NOMO-1 treated with dmso at 0.1 percent for 144 hours (cell line): ENCODE measurements around the gene MAP3K8.
"Not testable (repeated sequence)": the region's sequence is repeated elsewhere in the genome, so short reads cannot be mapped to it uniquely, and the experiment has no call there.

Experiments
- DNase-seq: peaks from one replicate; lab custom pipeline; 2025; ENCODE audit not compliant: unreplicated experiment; lab: John Stamatoyannopoulos, UW

MAP3K8 gene

DNA sequence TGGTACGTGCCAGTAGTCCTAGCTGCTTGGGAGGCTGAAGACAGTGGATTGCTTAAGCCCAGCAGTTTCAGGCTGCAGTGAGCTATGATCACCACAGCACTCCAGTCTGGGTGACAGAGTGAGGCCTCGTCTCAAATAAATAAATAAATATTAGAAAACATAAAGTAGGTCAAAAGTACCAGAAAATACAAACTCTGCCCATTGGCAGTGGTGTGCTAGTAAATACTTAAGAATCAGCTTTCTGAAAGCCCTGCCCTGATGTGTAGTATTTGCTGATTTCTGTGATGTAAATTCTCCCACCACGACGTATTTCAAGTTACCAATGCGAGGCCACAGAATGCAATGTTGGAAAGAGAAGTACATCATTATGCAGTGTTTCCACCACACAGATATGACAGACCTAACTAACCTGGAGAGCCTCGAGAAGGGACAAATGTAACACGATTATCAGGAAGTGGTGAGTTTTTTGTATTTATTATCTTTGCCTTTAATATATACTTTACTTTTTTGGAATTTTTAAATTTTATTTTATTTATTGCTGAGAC is 11.8 kb upstream of the MAP3K8 start:
- DNase-seq, result no peak

DNA sequence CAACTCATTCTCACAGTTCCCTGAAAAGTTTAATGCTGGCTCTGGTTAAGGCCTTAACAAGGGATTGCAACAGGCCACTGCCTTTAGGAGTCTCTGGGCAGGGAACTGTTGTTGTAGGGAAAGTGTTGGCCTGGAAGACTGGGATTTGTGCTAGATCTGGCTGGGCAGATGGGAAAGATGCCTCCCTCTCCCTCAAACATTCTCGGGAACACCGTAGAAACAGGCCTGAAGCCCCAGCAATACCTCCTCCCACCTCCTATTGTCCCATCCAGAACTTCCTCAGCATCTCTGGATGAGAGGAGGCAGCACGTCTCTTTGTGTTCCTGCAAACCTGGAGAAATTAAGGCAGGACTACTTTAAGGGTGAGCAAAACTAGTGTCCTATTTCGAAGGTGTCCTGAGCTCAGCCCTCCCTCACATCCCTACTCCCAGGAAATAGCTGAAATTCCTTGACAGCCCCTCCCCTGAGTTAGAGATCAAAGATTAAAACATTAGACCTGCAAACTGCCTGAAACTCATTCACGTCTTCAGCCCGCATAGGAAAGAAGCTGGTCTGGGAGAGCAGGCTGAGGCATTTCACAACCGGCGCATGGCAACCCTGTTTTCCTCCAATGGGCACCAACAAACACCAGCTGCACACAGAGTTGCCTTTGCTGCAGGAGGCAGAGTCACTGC is 10.9 kb upstream of the MAP3K8 start:
- peak; percentile 35 for DNase-seq

DNA sequence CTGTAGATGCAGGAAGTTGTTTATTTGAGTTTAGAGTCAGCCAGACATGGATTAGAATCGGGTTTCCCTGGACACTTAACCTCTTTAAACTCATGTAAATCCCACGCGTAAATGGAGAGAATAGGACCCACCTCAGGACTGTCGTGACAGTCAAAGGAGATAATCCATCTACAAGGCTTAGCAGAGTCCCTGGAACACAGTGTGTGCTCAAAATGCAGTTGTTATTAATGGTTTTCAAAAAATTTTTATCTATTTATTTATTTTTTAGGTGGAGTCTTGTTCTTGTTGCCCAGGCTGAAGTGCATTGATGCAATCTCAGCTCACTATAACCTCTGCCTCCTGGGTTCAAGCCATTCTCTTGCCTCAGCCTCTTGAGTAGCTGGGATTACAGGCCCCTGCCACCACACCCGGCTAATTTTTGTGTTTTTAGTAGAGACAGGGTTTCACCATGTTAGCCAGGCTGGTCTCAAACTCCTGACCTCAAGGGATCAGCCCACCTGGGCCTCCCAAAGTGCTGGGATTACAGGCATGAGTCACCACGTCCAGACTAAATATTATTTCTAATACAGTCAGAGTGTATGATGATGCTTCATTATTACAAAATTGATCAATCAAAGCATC is 10.2 kb upstream of the MAP3K8 start:
- not testable (repeated sequence) for DNase-seq

DNA sequence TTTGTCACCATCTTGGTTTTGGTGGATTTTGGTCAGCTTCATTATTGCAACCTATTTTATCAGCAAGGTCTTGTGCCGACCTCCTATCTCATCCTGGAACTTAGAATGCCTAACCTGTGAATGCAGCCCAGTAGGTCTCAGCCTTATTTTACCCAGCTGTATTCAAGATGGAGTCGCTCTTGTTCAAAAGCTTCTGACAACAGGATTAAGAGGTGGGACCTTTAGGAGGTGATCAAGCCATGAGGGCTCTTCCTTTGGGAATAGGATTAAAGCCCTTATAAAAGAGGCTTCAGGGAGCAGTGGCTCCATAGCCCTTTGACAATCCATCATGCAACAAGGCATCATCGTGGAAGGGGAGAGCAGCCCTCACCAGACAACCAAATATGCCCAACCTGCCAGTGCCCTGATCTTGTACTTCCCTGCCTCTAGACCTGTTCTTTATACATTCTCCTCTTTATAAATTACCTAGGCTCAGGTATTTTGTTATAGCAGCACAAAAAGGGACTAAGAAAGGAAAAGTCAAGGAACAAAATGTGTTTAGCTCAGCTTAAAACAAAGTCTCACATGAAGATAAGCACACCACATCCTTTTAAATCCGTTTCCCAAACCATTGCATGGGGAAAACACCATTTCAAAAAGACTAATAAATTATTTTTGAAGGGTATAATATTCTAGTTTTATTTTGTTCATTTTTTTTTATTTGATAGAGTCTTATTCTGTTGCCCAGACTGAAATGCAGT is 8.5 kb upstream of the MAP3K8 start:
- DNase-seq, result no peak

DNA sequence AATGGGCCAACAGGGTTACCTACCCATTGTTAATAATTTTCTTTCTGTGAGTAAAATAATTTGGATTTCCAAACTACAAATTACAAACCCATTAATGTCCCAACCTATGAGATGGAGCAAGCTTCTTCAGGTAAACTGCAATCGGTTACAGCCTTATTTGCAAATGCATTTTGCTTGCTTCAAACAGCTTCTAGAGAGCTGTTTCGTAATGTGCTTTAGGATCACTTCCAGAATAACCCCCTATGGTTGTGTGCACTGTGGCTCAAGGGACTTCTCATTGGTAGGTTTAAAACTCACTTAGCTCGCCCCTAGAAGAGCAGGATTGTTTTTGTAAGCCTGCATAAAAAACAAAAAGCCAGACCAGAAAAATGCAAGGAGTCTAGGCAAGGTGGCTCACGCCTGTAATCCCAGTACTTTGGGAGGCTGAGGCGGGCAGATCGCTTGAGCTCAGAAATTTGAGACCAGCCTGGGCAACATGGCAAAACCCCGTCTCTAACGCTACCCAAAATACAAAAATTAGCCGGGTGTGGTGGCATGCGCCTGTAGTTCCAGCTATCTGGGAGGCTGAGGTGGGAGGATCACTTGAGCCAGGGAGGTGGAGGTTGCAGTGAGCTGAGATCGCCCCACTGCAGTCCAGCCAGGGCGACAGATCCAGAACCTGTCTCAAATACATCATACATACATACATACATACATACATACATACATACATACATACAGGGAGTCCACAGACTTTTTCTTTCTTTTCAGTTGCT is 3.3 kb upstream of the MAP3K8 start:
- peak; percentile 47 for DNase-seq

DNA sequence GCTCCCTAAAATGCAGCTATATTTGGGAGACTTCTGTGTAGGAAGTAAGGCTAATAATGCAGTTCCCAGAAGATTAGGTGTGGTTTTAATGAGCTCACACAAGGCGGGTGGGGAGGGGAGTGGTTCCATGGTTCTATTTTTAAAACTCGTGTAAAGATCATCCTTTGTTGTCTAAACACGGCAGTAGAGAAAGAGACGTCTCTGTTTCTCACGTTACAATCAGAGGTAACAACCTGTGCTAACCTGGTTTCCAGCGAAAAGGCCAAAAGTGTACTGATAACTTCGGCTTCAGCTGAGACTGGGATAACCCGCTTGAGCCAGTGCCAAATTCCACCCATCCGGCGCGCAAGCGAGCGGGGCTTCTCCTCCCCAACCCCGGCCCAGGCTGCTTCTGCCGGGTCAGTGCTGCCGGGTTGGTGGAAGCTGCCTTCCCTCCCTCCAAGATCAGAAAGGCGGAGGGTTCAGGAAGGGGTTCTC is 2.5 kb upstream of the MAP3K8 start:
- DNase-seq, result no peak

DNA sequence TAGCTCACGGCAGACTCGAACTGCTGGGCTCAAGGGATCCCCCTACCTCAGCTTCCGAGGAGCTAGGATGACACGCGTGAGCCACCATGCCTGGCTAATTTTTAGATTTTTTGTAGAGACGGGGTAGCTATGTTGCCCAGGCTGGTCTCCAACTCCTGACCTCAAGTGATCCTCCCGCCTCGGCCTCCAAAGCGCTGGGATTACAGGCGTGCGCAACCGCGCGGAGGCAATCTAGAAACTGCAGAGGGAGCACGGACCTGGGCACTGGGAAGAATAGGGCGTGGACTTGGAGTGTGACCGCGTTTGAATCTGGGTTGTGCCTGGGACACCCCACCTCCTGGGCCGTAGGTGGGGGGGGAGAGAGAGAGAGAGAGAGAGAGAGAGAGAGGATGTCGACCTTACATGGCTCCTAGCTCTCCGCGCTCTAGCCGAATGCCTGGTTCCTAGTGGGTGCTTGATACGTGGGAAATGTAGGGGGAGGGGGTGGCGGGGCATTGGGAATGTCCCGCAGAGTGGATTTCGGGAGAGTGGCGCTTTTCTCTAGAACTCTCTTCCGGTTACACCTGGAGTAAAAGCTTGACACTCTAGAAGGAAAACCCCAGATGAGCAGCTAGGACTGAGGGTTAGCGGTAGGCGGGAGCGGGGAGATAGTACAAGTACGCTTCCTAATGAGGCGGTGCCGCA is 1.2 kb upstream of the MAP3K8 start:
- no peak for DNase-seq

DNA sequence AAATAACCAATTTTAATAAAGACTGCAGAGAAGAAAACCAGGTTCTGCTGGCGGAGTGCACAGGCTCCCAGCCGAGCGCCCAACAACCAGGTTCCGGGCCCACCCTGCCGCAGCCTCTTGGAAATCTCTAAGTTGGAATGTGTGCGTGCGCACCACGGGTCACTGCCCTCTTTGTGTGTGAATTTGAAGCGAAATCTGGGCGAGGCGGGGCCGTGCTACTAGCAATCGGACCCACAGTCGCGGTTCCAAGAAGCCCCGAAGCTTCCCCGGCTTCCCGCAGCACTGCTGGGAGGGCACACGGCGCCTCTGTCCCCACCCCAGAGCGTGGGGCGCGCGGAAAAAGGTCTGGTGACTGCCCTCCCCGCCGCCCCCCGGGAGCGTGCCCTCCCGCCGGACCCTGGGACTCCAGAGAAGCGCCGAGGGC is 666 bp upstream of the MAP3K8 start:
- no peak for DNase-seq

DNA sequence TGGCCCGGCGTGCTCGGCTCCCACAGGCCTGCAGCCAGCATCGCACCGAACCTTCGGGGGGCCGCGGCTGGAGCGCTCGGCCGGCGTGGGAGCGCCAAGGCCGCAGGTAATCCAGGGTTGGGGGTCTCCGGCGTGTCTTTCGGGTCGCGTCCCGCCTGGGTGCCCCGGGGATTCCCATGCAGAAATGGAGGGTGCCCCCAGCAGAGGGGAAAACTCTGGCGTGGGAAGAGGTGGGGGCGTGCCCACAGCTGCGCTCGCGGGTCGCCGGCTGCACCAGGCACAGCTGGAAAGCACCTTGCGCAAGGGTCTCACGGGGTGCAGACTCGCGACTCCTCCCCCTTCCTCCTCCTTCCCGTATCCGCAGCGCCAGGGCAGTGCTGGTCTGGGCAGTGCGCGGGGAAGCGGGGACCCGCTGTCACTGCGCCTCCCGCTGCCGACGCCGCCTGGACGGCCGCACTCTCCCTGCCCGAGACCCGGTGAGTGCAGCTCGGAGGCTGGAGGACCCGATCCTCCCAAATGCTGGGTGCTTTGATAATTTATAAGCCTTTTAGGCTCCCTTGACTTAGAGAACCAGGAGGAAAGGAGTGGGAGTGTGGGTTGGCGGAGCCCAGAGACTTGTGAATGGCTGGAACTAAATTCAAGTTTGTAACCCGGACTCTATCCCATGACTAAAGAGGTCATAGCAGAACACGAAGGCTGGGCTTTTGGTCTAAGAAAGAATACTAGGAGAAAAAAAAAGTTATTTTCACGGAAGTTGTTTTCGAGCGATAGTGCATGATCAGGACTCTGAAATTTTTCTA is 489 bp downstream of the MAP3K8 start:
- DNase-seq, result peak; percentile 87

DNA sequence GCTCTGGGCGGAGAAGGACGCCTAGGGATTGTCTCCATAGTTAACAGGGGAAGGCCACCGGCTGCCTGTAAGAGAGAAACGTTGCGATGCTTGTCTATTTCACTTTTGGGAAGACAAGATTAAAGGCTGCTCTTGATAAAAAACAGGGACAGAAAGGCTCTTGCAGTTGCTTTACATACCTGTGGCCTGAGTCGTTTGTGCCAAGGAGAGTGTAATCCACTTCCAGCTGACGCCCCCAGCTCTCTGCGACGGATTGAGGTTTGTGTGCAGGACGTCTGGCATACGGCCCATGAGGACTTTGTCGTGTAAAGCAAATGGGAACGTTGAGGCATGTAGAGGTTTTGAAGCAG is 1.1 kb downstream of the MAP3K8 start:
- no peak for DNase-seq

DNA sequence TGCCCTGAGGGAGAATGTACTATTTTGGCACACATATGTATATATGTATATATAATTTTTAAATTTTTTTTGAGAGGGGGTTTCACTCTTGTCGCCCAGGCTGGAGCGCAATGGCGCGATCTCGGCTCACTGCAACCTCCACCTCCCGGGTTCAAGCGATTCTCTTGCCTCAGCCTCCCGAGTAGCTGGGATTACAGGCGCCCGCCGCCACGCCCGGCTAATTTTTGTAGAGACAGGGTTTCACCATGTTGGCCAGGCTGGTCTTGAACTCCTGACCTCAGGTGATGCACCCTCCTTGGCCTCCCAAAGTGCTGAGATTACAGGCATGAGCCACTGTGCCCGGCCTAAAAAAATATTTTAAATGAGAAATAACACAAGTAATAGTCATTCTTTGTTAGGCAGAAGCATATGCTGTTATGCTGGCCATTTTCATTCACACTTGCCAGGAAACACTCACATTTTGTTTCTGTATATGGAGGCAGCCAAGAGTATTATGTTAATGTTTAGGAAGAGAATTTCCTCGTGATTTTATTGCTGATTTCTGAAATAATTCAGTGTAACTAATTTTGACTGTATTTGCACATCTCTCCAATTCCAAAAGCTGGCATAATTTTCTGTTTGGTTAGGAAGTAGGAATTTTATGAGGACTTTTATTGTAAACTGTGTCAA is 1.6 kb downstream of the MAP3K8 start:
- DNase-seq, result not testable (repeated sequence)

DNA sequence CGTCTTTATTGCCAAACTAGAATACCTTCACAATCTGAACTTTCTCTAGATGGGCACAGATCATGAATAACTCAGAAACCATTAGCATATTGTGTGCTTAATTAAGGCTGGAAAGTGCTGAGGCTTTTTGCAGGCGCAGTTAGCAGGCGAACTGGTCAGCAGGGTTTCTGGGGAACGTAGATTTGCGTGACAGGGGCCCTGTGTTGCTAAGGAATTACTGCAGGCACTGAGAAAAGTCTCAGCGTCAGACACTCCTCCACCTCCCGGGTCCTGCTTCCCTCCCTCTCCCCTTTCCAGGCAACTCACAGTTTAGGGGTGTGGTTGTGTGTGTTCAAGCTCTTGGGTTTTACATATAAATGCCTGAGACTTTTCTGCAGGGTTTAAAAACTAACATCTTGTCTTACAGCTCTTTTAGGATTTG is 2.2 kb downstream of the MAP3K8 start:
- no peak for DNase-seq

DNA sequence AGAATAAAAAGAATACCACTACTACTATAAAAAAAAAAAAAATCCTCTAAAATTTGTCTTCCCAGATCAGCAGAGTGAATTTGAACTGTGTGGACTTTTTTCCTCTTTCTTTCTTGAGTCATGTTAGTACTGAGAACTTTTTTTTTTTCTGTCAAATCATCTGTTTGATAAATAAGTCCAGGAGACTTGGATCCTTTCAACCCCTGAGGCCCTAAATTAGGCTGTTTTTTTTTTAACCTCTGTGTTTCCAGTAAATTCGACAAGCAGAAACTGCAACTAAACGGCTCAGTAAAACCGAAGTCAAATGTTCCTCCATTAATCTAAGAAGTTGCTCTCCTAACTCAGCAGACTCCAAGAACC is 2.7 kb downstream of the MAP3K8 start:
- DNase-seq, result no peak

DNA sequence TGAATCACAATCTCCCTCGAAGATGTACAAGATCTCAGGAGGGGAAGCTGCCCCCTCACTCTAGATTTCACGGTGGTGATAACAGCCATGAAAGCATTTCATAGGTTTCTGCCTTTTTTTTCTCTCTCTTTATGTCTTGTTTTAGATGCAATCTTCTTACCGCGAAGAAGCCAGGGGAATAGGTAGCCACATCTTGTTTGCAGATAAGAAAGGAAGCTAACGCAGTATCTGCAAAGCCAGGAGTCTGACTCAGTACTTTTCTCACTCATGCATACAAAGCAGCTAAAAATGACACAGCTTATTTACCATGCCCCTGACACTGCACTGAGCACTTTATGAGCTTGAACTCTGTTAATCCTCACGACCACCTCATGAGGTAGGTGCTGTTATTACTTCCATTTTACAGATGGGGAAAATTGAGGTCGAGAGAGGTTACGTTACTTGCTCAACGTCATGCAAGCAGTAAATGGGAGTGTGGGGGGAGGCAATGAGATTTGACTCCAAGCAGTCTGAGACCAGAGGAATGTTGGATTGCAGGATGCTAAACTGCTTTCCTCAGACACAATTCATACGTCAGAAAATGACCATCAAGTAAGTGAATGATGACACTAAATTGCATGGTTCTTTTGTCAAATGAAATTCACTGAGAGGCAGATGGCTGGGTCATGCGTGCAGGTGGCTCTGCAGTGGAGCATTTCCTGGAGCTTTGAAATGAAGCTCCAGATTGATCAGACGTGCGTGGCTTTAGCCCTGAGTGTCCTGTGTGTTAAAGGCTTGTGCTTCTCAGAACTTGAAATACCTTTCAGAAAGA is 3.3 kb downstream of the MAP3K8 start:
- no peak for DNase-seq

DNA sequence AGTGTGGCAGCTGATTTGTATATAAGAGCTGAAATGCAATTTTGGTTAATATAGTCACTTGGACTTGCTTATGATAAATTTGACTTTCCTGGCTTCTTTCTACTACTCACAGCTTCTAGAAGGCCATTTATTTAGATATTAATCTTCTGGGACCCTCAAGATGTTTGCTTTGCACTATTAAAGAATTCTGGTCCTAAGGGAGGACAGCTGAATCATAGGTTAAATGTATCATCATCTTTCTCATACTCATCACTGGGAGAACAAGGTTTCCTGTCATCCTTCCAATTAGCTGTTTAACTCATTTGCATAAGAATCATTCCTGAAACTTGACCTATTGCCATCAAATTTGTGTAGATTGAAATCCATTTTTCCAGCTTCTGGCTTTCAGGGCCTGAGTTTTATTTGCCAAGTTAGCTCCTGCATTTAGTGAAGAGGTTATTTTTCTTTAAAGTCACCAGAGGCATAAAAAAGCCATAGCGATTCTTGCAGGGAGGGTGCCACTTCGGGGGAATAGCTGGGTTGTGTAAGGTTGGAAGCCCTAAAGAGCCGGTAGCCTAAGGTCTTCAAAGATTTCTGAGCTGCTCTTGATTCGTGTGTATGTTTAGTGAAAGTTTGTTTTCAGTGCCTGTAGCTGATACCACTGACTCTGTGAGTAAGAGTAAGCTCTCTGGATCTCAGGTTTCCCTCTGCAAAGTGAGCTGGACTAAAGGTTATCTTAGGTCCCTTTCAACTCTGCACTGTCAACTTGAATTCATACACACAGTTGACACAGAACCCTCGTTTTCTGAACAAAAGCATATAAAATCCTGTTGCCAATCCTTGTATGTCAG is 4.3 kb downstream of the MAP3K8 start:
- DNase-seq, result no peak

DNA sequence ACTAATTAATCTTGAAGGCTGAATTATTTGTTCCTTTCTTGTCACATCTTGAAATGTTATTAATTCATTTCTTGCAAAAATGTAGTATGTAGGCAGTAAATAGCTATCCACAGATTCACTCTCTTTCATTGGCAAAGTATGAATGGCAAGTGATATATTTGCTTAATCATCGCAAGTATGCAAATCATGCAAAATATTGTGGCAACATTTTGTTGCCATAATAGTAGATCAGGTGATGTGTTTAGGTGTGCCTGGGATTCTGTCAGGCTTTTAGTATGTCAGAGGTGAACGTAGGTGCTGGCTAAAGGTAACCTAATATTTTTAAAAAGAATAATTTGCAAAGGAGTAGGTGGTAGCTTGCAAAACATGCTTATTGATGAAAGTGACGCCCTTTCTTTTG is 5.9 kb downstream of the MAP3K8 start:
- no peak for DNase-seq

DNA sequence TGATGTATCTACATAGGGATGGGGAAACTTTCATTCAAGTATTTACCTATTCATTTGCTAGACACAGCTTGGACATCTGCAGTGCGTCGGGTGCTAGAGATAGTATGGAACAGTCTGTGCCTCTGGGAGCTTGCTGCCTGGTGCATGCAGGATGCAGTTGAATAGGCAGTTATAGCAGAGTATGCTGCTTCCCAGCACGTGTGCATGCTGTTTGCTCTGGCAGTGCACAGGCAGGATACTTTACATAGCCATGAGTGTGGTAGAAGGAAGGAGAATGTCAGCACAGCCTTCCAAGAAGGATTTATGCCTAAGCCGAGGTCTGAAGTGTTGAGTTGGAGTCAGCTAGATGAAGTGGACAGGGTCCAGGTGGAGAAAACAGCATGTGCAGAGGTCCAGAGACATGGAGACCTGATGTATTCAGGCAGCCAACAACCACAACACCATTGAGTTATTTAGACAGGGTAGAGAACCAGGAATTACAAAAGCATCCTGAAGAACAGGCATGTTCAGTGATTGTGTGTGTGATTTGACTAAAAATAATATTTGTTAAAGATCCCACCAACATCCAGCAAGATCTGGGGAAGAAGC is 8.1 kb downstream of the MAP3K8 start:
- no peak for DNase-seq
